Stimulated activated CD8-positive, alpha-beta memory T cell treated with anti-CD3 and anti-CD28 coated beads, Interleukin-4, amount 100 ng/mL, for 48 hours (primary cell): ENCODE data around the gene SMARCAD1.
"Not testable (repeated sequence)": the region's sequence is repeated elsewhere in the genome, so short reads cannot be mapped to it uniquely, and the experiment has no call there.

Experiments
- DNase-seq: peaks from one replicate; pipeline ENCODE4 v3.0.0-alpha.2; 2020

The SMARCAD1 gene

DNA sequence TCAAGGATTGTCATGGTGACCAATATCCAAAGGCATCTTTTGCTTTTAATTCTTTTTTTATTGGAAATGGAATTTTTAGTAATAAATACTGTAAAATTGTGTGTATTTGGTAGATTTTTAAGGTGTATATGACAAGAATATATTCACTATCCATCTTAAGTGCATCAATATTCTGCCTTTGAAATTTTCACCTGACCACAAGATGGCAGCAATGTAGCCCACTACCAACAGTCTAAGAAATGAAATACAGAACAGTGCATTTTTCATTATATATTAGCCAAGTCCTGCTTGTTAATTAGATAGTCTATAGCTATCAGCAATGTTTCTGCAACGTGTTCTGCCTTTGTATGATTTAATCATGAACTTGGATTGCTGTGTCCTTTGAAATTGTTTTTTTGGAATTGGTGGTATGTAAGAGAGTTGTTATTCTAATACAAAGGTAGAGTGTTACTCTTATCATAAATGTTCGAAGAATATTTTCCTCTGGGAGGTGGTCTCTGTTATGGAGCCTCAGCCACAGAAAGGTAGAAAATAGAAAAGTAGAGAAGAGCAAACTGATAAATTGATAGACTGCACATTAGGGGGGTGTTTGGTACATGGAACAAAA lies 96.8 kb downstream of the SMARCAD1 start:
- DNase-seq = no peak

DNA sequence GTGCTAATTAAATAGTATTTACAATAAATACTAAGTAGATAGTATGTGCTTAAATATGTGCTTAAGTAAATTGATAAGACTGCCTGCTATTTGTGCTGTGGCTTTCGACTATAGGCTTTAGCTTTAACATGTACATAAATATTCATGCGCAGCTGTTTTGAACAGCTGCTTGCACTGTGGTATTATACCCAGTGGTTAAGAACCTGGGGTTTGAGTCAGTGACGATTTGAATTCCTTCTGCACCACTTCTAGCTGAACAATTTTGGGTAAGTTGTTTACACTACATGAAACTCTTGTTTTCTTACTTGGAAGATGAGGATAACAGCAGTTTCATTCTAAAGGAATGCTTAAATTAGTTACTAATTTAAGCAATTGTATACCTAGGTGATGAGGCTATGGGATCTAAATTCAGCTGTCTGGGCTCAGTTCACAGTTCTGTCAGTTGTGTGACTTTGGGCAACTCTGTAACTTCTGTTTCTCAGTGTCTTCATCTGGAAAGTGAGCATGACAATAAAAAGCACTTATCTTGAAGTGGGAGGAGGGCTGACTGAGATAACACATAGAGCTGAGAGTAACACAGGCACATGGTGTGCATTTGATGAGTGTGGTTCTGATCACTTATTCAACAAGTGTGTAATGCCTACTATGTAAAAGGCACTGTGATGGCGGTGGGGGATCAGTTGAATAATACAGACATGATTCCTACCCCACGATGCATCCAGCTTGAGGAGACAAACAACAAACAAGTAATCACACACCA lies 98.0 kb downstream of the SMARCAD1 start:
- no peak for DNase-seq

DNA sequence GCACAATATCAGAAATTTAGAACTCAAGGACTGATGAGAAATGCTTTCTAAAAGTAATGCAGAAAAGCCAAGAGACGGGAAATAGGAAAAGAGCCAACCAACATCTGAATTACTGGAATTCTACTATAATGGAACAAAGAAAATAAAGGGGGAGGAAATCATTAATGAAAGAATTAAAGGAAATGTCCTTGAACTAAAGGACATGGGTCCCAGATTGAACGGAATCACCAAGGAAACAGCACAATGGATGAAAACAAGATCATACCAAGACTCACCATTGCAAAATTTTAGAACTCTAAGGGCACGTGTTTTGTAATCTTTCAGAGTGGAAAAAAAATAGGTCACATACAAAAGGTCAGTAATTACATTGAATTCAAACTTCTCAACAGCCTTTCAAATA lies 99.0 kb downstream of the SMARCAD1 start:
- DNase-seq = no peak

DNA sequence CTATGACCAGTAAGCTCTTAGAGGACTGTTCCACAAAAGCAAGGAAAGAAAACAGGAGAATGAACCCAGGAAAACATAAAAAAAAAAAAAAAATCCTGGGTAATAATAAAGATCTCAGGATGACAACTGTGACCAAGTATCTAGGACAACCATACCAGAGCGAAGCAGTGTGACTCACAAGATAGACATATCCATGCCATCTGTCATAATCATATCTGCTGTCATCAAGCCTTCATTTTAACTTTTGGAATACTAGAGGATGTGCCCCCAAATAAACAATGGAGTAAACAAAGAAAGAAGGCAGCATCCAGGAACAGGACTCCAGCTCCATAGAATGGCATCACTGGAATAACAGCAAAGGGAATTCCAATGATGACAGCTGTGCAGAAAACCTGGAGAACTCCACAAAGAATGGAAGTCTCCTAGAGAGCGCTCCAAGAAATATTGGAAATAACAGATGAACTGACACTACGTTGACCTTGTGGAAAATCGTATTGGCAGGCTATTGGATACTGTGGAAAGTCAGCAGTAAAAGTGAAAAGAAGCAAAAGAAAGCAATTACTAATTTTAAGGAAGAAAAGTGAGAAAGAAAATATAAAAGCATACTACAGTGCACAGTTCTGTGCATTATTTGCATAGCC lies 99.7 kb downstream of the SMARCAD1 start:
- DNase-seq = no peak

DNA sequence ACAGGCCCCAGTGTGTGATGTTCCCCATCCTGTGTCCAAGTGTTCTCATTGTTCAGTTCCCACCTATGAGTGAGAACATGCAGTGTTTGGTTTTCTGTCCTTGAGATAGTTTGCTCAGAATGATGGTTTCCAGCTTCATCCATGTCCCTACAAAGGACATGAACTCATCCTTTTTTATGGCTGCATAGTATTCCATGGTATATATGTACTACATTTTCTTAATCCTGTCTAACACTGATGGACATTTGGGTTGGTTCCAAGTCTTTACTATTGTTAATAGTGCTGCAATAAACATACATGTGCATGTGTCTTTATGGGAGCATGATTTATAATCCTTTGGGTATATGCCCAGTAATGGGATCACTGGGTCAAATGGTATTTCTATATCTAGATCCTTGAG lies 112.3 kb downstream of the SMARCAD1 start:
- not testable (repeated sequence) for DNase-seq

DNA sequence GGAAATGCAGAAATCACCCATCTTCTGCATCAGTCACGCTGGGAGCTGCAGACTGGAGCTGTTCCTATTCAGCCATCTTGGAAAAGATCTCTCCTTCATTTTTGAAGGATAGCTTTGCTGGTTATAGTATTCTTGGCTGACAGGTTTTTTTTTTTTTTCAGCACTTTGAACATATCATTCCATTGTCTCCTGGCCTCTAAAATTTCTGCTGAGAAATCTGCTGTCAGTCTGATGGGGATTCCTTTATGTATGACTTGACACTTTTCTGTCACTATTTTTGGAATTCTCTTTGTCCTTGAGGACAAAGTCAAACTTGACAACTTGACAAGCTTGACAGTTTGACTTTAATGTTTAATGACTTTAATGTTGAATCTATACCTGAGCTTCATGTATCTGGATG lies 118.2 kb downstream of the SMARCAD1 start:
- DNase-seq = no peak

DNA sequence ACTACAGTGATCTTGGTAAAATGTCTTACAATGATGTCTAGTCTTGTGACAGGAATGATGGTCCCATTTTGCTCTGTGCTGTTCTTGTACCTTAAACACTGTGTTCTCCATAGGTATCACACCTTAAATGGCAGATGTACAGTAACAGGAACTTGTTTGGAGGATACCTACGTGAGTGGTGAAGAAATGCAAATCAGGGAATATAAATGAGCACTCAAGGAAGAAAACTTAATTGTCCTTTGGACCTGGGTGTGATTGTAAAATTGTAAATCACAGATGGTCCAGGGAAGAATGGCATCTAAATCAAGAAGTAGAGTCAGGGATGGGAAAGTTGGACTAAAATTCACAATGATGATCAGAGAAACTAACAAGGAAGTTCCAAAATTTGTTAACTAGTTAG lies 122.3 kb downstream of the SMARCAD1 start:
- no peak for DNase-seq

DNA sequence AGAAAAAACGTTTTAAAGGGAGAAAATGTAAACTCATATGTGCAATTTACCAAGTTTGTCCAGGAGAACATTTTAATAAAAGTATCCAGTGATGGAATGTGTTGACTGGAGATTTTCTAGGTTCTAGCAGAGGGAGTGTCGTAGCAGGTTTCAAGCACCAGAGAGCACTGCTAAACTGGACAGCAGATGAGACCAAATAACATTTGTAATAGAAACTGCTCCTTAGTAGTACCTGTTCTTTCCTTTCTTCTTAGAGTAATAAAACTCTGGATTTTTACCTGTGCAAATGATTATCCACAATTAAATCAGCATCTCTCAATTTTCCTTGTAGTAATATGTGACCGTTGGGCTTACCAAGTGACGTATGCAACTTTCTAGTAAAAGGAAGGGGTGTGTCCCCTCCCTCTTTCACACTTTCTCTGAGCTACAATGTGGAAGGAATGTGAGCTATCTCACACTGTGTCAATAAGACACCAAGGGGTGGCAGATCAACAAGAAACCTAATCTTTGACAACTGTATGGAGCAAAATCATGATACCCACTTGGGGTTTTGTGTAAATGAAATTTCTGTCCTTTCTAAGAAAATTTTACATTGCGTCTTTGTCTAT lies 125.4 kb downstream of the SMARCAD1 start:
- no peak for DNase-seq

DNA sequence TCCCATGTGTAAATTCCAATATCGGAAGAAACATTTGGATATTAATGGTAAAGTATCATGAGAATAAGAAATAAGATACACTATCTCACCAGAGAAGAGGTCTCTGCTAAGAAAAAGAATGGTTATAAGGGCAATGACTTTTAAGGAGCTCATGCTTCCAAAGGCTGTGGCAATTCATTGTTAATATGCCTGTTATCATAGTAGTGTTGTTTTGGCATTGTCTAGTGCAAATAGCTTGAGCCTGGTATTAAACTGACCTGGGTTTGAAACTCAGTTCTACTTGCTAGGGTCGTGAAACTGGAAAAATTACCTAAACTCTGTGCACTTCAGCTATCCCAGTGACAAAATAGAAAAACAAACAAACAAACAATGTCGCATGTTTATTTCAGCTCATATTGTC lies 126.2 kb downstream of the SMARCAD1 start:
- DNase-seq = no peak

DNA sequence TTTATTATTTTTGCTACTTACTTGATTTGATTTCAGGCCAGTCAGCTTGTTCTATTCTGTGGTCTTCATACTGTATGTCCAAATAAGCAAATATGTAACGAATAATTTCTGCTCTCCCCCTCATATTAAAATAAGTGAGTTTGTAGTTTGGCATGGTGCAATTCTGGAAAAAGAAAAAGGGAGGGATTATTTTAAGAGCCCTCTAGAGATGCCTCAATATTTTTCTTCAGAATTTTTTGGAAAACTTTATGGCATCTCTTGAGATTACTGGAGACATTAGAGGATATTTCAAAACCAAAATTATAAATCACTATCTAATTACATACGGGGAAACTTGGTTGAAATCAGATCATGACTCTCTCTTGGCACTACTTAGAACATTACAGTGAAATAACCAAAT lies 126.8 kb downstream of the SMARCAD1 start:
- DNase-seq = no peak

DNA sequence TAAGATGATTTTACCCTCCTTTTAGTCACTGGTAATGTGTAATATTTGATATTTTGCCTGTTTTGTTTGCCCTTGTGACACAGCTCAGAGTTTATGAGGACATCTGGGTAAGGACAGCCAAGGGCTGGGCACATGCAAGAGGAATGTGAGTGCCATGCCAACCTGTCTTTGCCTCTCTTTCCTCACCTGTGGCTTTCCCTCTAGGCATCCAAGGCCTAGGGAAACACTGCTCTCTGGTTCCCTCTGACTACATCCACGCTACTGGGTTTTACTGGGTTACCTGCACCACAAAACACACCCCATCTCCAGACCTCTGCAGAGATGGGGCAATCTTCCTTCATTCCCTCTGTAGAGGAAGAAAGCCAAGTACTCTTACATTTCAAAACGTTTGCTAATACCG lies 127.3 kb downstream of the SMARCAD1 start:
- DNase-seq = no peak

DNA sequence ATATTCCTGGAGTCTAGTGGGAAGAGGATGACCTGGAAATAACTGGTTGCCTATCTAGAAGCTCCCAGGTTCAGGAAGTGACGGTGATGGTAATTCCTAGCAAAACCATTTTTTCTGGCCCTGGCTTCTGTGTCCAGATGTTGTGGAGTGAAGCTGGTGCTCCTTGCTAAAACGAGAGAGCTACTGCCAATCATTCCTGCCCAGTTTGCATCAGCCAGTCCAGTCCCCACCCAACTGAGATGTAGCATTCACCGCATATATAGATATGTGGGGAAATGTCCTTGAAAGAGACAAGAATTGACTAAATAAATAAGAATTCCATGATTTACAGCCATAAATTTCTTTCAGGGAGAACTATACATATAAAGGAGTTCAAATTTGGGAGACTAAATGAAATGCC lies 128.6 kb downstream of the SMARCAD1 start:
- DNase-seq = no peak

DNA sequence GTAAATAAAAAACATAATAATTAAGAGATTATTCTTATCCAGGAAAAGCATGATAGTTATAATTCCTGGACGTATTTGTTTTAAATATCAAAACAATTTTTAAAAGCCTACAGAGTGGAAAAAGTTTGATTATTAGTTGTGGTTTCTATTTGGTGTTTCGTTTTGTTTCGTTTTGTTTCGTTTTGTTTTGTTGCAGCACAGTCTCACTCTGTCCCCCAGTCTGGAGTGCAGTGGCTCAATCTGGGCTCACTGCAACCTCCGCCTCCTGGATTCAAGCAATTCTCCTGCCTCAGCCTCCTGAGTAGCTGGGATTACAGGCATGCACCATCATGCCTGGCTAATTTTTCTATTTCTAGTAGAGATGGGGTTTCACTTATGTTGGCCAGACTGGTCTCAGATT lies 129.1 kb downstream of the SMARCAD1 start:
- DNase-seq = not testable (repeated sequence)

DNA sequence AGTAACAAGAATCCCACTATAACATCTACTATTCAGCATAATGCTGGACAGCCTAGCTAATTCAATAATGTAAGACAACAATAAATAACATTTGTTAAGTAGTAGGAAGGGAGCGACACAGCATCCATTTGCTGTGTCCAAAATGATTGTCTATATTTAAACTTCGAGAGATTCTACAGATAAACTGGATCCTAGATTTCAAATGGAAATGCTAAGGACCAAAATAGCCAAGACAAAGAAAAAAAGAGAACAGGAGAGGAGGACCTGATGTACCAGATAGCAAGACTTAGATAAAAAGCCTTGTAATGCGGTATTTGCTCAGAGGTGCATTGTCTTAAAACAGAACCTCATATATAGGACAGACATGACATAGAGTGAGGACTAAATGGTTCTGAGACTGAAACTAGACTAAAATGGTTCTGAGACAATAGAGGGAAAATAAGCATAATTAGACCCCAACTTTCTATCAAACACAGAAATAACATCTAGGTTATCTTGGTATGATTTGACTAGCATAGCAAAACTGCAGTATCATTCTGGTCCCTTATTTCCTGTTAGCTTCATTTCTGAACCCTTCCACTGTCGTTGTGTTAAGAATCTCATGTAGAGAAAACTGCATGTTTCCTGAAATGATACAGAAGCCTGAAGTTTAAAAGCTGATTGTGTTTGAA lies 131.2 kb downstream of the SMARCAD1 start:
- no peak for DNase-seq

DNA sequence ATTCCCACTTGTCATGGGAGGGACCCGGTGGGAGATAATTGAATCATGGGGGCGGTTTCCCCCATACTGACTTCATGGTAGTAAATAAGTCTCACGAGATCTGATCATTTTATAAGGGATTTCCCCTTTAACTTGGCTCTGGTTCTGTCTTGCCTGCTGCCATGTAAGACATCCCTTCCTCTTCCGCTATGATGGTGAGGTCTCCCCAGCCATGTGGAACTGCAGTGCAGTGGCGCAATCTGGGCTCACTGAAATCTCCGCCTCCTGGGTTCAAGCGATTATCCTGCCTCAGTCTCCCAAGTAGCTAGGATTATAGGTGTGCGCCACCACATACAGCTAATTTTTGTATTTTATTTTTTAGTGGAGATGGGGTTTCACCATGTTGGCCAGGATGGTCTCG lies 132.1 kb downstream of the SMARCAD1 start:
- peak; percentile 28 for DNase-seq
